ENCODE measurements around the gene APOBEC3F. TPM values are rescaled to one million over a fixed set of nuclear protein-coding genes. Genes with fewer than 3 reads are reported as not detected.

APOBEC3F gene
- total and polyA plus RNA-seq, 9 donors, result 7.4 to 51.4 (median 30.2) TPM

GRCh38 chr22:39092111-39092862, 51.6 kb downstream of the APOBEC3F start:
- 68 to 77% (median 68%) methylated on average over 8 of the region's 8 CpGs for WGBS, 3 donors
- intact Hi-C loops (cut with DNase I), result no loop called here
- no peaks in the 10 kb centered on the region for H3K4me1 ChIP-seq (ENCODE audit: insufficient read depth)
- DNase-seq, result no peak
- H3K27ac ChIP-seq, result no peak overlapping the region
- H3K4me3 ChIP-seq, result no peak overlapping the region
- no peaks in the 10 kb centered on the region for H3K36me3 ChIP-seq
- H3K27me3 ChIP-seq, result no peaks in the 10 kb centered on the region
- no peak for TF ChIP-seq EP300 (IDR thresholded peaks at IDR 0.05)
- TF ChIP-seq POLR2A (IDR thresholded peaks at IDR 0.05), result no peak
- no peak for TF ChIP-seq CTCF (IDR thresholded peaks at IDR 0.05)
- no peaks in the 10 kb centered on the region for H3K9me3 ChIP-seq

GRCh38 chr22:39094717-39095389, 54.2 kb downstream of the APOBEC3F start:
- DNase-seq, result no peak

GRCh38 chr22:39095971-39096370, 55.3 kb downstream of the APOBEC3F start:
- Histone ChIP-seq H3K9me3 (no peaks in the 10 kb centered on the region), H3K27ac (no peak overlapping the region), H3K4me1 (ENCODE audit: insufficient read depth) (no peaks in the 10 kb centered on the region), H3K27me3 (no peaks in the 10 kb centered on the region), H3K4me3 (no peak overlapping the region), H3K36me3 (no peaks in the 10 kb centered on the region)
- intact Hi-C loops (cut with DNase I), result no loop called here
- no peak for DNase-seq
- 76 to 93% (median 86%) methylated on average over 3 of the region's 3 CpGs for WGBS, 3 donors
- TF ChIP-seq POLR2A (IDR thresholded peaks at IDR 0.05) (no peak), EP300 (IDR thresholded peaks at IDR 0.05) (no peak), CTCF (IDR thresholded peaks at IDR 0.05) (no peak)

More at GRCh38 chr22:39094717-39095389, 54.2 kb downstream of the APOBEC3F start:
- no peaks in the 10 kb centered on the region for H3K27me3 ChIP-seq
- H3K4me3 ChIP-seq, result no peak overlapping the region
- no peaks in the 10 kb centered on the region for H3K36me3 ChIP-seq
- 83 to 87% (median 87%) methylated on average over 14 of the region's 14 CpGs for WGBS, 3 donors
- H3K4me1 ChIP-seq (ENCODE audit: insufficient read depth), result no peaks in the 10 kb centered on the region
- no peaks in the 10 kb centered on the region for H3K9me3 ChIP-seq
- no peak overlapping the region for H3K27ac ChIP-seq
- no peak for TF ChIP-seq POLR2A (IDR thresholded peaks at IDR 0.05)
- TF ChIP-seq EP300 (IDR thresholded peaks at IDR 0.05), result no peak
- TF ChIP-seq CTCF (IDR thresholded peaks at IDR 0.05), result no peak
- intact Hi-C loops (cut with DNase I), result no loop called here

- no peak within 1 kb of the TSS for H3K4me3 ChIP-seq
- intact Hi-C loops (cut with DNase I), result no loop called here
- no peaks in the 10 kb centered on the region for H3K36me3 ChIP-seq
- 74 to 86% (median 84%) methylated on average over 9 of the region's 9 CpGs for WGBS, 3 donors
- no peak for TF ChIP-seq EP300 (IDR thresholded peaks at IDR 0.05)
- no peak for TF ChIP-seq POLR2A (IDR thresholded peaks at IDR 0.05)
- TF ChIP-seq CTCF (IDR thresholded peaks at IDR 0.05), result no peak
- DNase-seq, result no peak
- H3K27me3 ChIP-seq, result no peaks in the 10 kb centered on the region
- H3K9me3 ChIP-seq, result no peaks in the 10 kb centered on the region
- H3K27ac ChIP-seq, result peak within 1 kb of the TSS in 1 of 2 donors; percentile 11
- no peaks in the 10 kb centered on the region for H3K4me1 ChIP-seq (ENCODE audit: insufficient read depth)
Measured at GRCh38 chr22:39097098-39098020, 56.7 kb downstream of the APOBEC3F start, which contains the start of gene APOBEC3H. APOBEC3H (plus strand) TSS chr22:39097244; CDS start chr22:39100279, 3,035 bp downstream.
